GM18520 (cell line): ENCODE measurements around the gene NR2E3.

Experiments
- ATAC-seq: cut with Tn5 transposase; IDR thresholded peaks from one replicate; pipeline ENCODE4 v1.9.1; 2021; ENCODE audit not compliant: unreplicated experiment

The NR2E3 gene

GRCh38 chr15:71790081-71790480 is 20.3 kb upstream of the NR2E3 start:
- no peak for ATAC-seq

GRCh38 chr15:71791975-71792374 is 18.4 kb upstream of the NR2E3 start:
- ATAC-seq: no peak

- ATAC-seq: no peak
Observed at GRCh38 chr15:71792521-71792920, 17.8 kb upstream of the NR2E3 start.

- no peak for ATAC-seq
Observed at GRCh38 chr15:71798641-71799040, 11.7 kb upstream of the NR2E3 start.

GRCh38 chr15:71800190-71800589 is 10.2 kb upstream of the NR2E3 start:
- ATAC-seq: no peak

- ATAC-seq: no peak
Observed at GRCh38 chr15:71800835-71801745, 9.3 kb upstream of the NR2E3 start.

- ATAC-seq: no peak
Observed at GRCh38 chr15:71801935-71802655, 8.3 kb upstream of the NR2E3 start.

- ATAC-seq: no peak
Observed at GRCh38 chr15:71802770-71803169, 7.6 kb upstream of the NR2E3 start.

- ATAC-seq: no peak
Observed at GRCh38 chr15:71804226-71804625, 6.1 kb upstream of the NR2E3 start.

- no peak for ATAC-seq
Observed at GRCh38 chr15:71804695-71805470, 5.5 kb upstream of the NR2E3 start.

GRCh38 chr15:71806452-71806931 is 3.9 kb upstream of the NR2E3 start:
- no peak for ATAC-seq

GRCh38 chr15:71807125-71807629 is 3.2 kb upstream of the NR2E3 start:
- ATAC-seq: no peak

- ATAC-seq: no peak
Observed at GRCh38 chr15:71807691-71808091, 2.7 kb upstream of the NR2E3 start.

- ATAC-seq: no peak
Observed at GRCh38 chr15:71808311-71809020, 1.9 kb upstream of the NR2E3 start.

GRCh38 chr15:71809346-71809745 is 1.0 kb upstream of the NR2E3 start:
- ATAC-seq: no peak

GRCh38 chr15:71811036-71811736 is 832 bp downstream of the NR2E3 start:
- ATAC-seq: no peak

- no peak for ATAC-seq
Observed at GRCh38 chr15:71811752-71812735, 1.7 kb downstream of the NR2E3 start.

- ATAC-seq: no peak
Observed at GRCh38 chr15:71812966-71813722, 2.8 kb downstream of the NR2E3 start.
